LNCaP clone FGC (cell line): ENCODE measurements around the gene EDN1.
"Not testable (repeated sequence)": the region's sequence is repeated elsewhere in the genome, so short reads cannot be mapped to it uniquely, and the experiment has no call there.

Experiments
- DNase-seq: peaks from one replicate; pipeline ENCODE4 v3.0.0-alpha.2; 2011; ENCODE audit warnings: low read depth
- H3K4me3 ChIP-seq: 2 replicates; pipeline ENCODE4 v1.5.1; 2011; ENCODE audit warnings: mild to moderate bottlenecking, low read depth, low read length, control low read depth
- CTCF ChIP-seq: IDR thresholded peaks from 2 replicates; pipeline ENCODE4 v1.5.1; 2012; ENCODE audit warnings: mild to moderate bottlenecking; ENCODE audit not compliant: control insufficient read depth, insufficient read depth; ENCODE audit errors: extremely low read depth

EDN1 gene

GRCh38 chr6:12312736-12313135 is 22.6 kb downstream of the EDN1 start:
- H3K4me3 ChIP-seq: no peak overlapping the region
- no peak for DNase-seq
- no peak for TF ChIP-seq CTCF

- DNase-seq: no peak
- no peak for TF ChIP-seq CTCF
- H3K4me3 ChIP-seq: no peak overlapping the region
These were observed 23.3 kb downstream of the EDN1 start for GRCh38 chr6:12313306-12313991.

GRCh38 chr6:12313992-12314589 is 23.9 kb downstream of the EDN1 start:
- H3K4me3 ChIP-seq: no peak overlapping the region
- TF ChIP-seq CTCF: no peak
- DNase-seq: no peak

- H3K4me3 ChIP-seq: no peak overlapping the region
- DNase-seq: no peak
- TF ChIP-seq CTCF: no peak
These were observed 24.6 kb downstream of the EDN1 start for GRCh38 chr6:12314751-12315150.

- H3K4me3 ChIP-seq: no peak overlapping the region
- TF ChIP-seq CTCF: no peak
- DNase-seq: no peak
These were observed 25.3 kb downstream of the EDN1 start for GRCh38 chr6:12315292-12316081.

- no peak for DNase-seq
- H3K4me3 ChIP-seq: no peak overlapping the region
- no peak for TF ChIP-seq CTCF
These were observed 28.6 kb downstream of the EDN1 start for GRCh38 chr6:12318749-12319148.

- DNase-seq, H3K4me3 ChIP-seq: not testable (repeated sequence)
These were observed 29.9 kb downstream of the EDN1 start for GRCh38 chr6:12320074-12320473.
